ENCODE data around the gene PDGFRB.

PDGFRB gene

DNA sequence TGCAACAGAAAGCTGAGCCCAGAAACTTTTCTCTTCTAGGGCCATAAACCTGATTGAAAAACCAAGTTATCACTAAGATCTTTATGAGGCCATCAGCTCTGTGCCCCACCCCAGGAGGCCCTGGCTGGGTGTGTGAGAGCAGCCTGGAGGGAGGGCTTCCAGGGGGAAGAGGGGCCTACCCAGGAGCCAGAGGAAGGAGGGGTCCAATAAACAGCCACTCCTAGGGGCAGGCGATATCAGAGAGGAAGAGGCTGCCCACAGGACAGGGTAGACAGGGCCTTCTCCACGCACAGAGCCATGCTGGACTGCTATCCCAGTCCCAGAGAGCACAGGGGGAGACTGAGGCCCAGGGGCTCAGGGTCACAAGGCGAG, 6.5 kb upstream of the PDGFRB start:
- DNase-seq = no peak

DNA sequence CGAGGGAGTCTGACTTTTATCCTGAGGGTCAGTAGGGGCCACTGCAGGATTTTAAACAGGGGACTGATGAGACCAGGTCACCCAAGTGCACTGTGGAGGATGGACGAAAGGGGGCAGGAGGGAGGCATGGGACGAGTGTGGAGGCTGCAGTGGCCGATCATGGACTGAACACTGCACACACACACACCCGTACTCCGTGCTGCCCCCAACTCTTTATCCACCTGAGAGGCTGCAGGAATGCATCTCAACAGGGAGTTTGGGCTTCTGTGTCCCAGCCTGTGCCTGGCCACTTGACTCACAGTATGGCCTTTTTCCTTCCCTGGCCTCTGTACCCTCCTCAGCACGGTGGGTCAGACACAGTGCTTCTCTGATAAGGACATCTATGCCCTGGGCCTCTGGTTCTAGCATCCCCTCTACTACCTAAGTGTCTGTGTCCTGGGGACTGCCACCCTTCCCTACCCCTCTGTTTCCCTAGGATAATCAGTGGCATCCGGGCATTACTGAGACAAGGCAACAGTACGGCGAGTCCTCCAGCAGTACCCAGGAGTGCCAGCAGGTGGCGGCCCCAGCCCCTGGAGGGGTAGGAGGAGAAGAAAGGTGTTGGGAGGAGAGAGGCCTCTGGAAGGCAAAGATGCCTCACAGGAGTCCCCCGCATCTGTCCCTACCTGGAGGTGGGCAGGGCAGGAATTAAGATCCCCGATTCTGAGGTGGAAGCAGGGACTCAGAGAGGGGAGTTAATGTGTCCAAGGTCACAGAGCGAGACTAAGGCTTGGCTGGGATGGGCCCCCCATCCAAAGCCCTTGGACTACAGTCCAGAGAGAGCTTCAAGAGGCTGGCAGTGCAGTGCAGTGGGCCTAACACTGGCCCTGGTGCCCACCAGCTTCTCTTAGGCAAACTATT, 5.8 kb upstream of the PDGFRB start:
- peak; percentile 66 for DNase-seq

DNA sequence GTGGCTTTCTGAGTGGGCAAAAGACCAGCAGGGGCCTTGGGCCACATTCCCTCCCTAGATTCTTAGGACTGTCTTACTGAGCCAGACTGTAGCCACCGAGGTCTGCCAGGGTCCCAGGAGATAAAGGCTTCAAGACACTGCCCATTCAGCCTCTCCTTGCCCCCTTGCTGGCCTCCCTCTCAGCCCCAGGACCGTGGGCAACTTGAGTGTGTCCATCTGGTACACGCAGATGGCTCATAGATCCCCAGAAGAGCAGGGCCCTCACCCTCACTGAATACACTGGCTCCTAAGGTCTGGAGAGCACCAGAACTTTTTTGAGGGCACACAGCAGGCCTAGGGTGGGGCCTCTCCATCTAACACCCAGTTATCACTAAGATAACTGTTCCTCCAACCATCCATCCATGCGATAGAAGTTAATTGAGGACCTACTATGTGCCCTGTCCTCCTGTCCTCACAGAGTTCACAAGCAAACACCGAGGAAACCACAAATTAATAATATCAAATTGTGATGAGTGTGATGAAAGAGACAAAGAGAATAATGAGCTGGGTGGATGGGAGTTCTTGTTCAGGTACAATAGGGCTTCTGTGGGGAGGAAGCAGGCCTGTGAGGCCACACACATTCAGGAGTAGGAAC, 4.9 kb upstream of the PDGFRB start:
- no peak for DNase-seq

DNA sequence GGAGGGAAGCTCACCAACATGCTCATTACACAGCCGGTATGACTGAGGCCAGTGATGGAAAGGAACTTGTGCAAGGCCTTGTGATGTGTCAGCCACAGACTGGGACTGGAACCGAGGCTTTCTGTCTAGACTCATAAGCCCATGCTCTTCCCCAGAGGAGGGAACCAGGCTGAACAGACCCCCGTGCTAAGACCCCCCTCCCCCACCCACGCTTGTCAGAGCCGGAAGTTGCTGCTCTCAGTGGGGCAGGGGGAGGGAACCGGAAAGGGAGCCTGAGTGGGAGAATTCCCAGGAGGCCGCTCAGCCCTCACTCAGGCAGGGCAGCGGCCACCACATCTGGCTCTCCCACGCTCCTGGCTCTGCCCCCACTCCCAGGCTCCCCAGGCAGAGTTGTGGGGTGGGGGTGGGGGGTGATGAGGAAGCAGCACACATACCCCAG, 4.1 kb upstream of the PDGFRB start:
- no peak for DNase-seq

DNA sequence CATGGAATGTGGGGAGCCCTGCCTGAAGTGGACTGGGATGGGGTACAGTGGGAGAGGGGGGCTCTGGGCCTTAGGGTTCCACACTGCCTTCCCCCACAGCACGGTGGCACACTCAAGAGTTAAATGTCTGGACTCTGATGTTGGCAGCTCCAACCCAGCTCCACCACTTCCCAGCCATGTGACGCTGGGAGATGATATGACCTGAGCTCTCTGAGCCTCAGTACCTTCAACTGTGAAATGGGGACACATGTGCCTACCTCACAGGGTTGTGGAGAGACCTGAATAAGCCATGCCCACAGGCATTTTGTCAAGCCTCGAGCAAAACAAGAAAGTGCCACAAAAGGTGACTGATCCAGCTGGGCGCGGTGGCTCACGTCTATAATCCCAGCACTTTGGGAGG, 3.4 kb upstream of the PDGFRB start:
- no peak for DNase-seq

DNA sequence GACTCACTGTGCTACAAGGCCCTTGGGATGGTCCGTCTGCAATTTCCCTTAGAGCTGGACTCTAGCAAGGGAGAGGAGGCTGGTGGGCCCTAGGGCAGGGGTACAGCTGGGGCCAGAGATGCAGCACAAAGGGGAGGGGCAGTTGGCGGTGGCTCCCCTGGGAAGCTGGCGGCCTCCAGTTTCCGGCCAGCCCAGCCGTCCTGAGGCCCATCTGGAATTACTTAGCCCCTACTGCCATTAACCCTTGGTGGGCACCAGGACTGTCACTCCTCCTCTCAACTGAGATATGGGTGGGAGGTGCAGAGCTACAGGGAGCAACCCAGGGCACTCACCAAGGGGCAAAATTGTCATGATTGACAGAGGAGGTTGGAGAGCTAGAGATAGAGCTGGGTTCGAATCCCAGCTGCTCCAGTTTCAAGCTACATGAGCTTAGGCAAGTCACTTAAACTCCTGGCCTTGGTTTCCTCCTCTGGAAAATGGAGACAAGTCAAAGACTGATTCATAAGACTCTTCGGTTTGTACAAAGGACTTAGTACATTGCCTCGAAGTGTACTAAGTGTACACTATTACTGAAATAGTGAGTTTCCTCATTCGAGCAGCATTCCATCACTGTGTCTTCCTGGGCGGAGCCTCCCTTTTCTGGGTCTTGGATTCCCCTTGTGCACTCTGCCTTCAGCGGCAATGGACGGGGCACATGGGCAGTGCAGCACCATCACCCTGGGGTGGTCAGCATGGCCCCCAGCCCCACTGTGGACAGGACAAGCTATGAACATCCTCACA, 2.7 kb upstream of the PDGFRB start:
- no peak for DNase-seq

DNA sequence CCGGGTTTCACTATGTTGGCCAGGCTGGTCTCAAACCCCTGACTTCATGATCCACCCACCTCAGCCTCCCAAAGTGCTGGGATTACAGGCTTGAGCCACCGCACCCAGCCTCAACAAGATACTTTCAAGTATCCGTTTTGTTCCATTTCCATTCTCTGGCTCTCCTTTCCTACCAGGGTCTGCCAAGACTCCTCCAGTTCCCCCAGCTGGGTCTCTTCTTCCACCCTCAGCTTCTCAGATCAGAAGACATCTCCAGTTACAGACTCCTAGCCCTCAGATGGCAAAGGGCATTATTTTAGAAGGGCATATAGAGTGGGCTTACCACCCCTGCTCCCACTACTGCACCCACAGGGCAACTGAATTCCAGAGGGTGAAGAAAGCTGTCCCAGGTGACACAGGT, 1.5 kb upstream of the PDGFRB start:
- DNase-seq = no peak

DNA sequence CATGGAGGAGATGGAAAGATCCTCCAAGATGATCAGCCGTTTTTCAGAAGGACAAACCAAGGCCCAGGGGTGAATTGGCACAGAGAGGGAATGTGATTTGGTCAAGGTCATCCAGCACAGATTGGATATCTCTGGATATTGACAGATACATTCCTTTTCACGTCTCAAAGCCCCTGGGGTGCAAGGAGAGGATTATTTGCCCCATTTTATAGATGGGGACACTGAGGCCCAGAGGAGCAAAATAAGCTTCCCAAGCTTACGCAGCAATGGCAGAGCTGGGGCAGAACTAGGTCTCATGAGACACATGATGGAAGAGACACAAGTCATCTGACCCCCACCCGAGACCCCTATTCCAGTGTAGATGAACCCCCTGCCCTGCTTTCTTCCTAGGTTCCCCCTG, 895 bp upstream of the PDGFRB start:
- no peak for DNase-seq

DNA sequence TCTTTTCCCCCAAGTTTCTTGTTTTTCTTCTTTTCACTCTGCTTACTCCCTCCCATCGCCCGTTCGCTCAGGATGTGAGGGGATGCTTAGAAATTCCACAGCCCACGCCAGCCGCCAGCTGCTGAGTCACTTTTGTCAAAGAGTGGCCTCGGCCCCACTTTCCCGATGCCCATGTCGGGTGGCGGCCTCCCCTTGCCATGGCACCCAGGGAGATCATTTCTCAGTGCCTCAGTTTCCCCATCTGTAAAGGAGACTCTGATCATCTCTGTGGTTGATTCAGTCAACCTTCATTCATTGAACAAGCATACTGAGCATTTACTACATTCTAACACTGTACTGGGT, 353 bp upstream of the PDGFRB start:
- DNase-seq = no peak

DNA sequence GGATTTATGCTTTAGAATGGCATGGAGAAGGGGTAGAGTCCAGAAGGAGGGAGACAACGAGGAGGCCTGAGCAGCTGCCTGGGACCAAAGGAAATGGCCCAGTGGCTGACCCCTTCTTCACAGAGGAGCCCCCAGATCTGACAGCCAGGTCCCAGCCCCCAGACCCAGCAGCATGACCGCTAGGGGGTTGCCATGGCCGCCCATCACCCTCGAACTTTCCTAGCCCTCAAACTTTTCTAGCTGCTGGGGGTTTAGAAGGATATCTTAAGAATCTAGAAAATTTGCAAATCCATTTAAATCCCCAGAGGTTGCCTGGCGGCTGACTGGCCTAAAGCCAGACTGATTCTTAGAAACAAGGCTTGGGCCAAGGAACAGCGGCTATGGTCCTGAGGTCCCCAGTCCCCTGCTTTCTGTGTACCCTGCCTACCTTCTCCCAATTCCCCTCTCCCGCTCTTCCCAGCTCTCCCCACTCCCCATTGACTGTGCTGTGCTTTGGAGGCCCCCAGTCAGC, 972 bp downstream of the PDGFRB start:
- no peak for DNase-seq

DNA sequence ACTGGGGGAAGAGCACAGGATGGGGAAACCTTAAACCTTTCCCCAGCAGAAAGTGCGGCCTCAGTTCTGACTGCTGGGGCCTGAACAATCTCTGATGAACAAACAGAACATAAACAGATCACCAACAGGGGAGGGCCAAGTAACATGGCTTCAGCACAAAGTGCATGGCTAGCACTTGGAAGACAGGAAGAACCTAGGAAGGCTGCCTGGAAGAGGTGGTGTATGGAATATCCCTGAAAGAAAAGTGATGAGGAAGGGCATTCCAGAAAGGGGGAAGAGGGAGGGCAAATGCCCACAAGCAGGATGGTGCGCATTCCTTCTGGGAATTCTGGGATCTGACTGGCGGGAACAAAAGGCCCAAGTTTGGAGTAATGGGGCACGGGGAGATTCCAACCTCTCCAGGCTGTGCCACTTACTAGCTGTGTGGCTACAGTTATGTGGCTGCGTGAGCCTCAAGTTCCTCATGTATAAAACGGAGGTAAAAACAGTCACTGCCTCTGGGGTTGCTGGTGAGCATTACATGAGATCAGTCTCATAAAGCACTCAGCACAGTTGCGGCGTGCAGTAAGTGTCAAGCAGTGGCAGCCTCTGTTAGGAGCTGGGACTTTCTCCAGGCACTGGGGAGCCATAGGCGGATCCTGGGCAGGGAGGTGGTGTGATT, 1.6 kb downstream of the PDGFRB start:
- no peak for DNase-seq

DNA sequence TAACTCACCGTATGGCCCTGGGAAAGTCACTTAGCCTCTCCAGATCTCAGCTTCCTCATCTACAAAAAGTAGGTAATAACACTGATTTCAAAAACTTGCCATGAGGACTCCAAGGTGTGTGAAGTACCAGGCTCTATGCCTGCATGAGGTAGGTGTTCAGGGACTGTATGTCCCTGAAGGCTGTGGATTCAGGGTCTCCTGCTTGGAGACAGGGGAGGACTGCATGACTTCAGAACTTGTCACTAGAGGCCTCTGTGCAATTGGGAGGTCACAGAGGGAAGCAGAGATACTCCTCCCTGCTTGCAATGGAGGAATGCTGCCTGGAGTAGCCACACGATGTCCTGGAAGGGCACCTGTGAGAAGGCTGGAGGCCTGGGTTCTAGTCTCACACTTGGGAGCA, 2.2 kb downstream of the PDGFRB start:
- DNase-seq = no peak

DNA sequence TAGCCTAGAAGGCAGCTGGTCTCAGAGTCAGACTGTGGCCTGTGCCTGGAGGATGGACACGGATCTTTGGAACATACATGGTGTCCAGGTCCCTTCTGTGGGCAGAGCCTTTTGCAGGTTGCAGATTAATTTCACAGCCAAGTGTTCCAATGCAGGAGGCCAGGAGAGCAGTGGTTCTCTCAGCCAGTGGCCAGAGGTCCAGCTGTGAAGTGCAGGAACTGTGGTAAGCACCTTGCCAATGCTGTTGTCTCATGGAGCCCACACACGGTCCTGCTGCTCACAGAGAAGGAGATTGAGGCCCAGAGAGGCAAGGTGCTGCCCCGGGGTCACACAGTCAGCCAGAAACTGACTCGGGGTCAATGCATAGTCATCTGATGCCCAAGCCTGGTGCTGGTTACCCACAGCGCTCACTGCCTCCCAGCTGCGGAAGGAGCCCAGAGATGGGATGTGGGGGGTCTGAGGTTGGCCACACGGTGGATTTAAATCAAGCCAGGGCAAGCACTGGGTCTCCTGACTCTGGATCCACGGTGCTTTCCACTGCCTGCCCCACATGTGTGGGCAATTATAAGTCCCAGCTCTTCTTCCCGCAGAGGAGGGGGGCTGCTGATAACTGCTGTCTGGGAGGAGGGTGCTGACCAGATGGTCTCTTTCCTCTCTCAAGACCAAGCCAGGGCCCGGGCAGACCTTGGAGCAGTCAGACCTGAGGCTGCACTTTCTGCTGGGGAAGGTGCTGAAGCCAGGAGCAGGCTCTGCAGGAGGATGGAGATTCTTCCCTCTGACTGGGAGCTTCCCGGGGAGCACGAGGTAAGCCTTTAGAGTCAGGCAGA, 2.8 kb downstream of the PDGFRB start:
- no peak for DNase-seq

DNA sequence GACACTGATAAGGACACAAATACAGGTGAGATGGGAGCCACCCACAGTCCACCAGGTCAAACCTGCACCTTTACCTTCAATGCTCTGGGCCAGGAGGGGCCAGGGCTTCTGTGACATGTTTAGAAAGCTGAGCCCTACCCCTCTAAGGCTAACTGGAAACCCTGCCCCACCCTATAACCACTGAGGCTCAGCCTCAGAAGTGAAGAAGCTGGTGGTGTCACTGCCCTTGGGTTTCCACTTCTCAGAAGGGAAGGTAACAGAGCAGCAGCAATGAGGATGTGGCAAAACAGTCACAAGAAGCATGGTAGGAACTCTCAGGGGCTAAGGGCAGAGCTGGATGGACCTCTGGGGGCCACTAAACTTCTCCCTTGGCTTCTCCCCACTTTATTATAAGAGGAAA, 6.0 kb downstream of the PDGFRB start:
- no peak for DNase-seq

DNA sequence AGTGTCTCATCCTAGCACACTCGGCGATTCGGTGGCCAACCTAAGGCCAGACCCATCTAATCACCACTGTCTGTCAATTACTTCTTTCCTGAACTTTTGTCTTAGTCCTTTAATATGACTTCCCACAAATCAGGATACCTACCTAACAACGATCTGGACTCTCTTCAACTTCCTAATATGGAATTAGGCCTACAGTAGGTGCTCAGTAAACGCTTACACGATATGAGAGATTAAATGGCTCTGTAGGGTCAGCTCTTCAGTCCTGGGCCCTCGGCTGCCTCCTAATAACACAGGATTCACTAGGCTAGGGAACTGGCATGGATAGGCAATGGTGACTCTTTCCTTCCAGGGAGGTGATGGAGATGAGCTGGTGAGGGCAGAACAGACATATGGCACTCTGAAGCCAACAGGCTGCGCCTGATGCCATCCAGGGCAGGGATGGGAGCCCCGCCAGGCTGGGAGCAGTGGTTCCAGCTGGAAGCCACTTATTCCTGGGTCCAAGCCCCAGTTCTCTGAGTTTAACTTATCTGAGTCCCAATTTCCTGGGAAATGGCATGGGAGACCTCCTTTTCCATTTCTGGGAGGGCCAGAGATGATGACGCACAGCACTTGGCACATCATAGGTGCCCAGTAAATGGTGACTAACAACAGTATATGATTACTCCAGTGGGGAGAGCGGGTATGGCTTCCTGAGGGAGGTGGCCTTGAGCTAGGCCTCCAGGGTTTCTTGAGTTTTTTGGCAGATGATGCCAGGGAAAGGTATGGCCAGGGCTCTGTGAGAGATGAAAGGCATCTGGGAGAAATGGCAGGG, 7.3 kb downstream of the PDGFRB start:
- DNase-seq = no peak

DNA sequence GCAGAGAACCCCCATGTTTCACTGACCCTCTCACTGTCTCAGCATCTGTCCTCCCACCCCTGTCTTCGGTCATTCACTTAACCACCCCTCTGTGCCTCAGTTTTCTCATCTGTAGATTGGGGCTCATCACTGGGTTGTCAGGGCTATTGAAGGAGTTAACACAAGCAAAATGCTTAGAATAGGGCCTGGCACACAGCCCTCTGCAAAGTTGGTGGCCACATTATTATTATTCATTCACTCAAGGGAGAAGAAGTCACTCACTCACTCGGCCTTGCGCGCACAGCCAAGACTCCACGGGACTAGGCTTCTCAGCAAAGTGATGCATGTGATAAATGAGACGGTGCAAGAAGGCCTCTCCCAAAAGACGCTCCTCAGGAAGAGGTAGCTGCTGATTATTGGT, 8.0 kb downstream of the PDGFRB start:
- no peak for DNase-seq

DNA sequence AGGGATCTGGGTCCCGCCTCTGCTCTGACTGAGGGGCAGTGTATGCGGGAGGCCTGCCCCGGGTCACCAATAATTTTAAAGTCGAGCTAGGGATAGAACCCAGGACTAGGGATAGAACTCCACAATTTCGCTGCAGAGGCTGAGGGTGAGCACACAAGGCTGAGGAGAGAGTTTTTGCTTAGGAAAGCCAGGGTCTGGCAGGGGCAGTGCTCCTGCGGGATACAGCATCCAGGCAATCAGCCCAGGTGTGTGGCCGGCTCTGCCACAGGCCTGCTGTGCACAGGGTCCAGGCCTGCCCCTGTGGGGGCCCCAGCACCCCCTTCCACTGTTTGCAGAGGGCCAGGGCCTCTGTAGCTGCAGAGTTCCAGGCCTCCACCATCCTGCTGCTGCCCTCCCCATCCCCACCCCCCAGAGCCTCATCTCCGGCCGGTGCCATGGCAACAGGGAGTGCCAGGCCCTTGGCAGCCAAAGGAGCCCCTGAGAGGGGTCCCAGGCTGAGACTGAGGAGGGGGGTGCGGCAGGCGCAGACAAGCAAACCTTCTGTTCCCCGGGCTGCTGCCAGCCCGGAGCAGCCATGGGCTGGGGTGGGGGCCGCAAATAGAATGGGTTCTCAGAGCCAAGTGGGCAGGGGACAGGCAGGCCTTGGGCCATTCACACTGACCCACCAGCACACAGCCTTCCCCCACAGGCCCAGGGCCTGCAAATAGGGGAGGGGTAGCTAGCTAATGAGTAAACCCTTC, 8.6 kb downstream of the PDGFRB start:
- no peak for DNase-seq

DNA sequence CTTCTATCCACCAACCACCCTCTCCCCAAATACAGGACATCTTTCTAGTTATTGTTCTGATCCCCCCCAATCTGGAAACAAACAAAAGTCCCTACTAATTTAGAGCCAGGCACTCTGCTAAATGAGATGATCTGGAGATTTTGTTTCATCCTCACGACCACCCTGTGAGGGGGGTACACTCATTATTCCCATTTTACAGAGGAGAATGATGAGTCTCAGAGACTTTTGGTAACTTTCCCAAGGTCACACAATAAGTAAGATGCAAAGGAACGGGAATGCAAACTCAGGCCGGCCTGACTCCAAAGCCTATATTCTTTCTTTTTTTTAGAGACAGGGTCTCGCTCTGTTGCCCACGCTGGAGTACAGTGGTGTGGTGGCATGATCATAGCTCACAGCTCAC, 9.4 kb downstream of the PDGFRB start:
- DNase-seq = no peak

DNA sequence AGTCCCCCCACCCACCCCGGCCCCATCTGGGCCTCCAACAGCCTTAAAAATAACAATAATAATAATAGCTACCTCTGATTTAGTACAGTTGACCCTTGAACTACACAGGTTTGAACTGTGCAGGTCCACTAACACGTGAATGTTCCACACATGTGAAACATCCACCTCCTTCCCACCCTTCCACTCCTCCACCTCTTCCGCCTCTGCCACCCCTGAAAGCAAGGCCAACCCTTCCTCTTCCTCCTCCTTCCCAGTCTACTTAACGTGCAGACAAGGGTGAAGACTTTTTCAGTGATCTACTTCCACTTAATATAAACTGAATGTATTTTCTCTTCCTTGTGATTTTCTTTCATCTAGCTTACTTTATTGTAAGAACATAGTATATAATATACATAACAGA, 10.8 kb downstream of the PDGFRB start:
- no peak for DNase-seq

DNA sequence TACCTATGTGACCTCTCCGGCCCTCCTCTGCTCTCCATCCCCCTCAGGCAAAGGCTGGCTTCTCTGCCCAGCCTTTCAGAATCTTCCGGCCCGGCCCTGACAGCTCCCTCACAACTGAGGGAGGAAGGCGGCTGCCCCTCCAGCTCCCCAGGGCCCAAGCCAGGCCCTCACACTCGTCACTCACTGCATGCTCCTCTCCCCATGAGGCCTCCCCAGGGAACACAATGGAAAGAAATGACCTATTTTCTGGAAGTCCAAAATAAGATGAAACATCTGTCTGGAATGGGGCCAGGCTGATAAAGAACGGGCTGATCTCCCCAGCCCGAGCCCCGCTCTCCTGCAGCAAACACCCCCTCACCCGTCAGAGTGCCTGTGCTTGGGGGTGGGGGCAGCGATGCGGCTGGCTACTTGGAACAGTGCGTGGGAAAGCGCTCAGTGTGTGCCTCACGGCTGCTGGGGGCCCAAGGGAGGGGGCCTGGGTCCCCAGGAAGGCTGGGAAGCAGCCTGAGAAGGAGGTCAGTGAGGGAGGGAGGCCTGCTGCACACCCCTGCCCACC, 11.3 kb downstream of the PDGFRB start:
- no peak for DNase-seq
